HL-60 (cell line): ENCODE results near the gene COL4A3.
A peak's percentile ranks its signal among the peaks of the same experiment; 100 is the strongest.

Experiments
- DNase-seq, 2 experiments: peaks; one replicate each; pipeline ENCODE4 v3.0.0-alpha.2; 2010 to 2020; ENCODE audit warnings: low read depth in 1 of 2, low spot score in 1 of 2
- H3K27ac ChIP-seq: fragments of 250-450 bp; sonication (Bioruptor Pico); replicated peaks from 2 replicates; pipeline ENCODE4 v1.5.1; 2020; ENCODE audit warnings: mild to moderate bottlenecking, moderate library complexity
- H3K27me3 ChIP-seq: fragments of 250-450 bp; sonication (Bioruptor Pico); 2 replicates; pipeline ENCODE4 v1.5.1; 2021; ENCODE audit warnings: mild to moderate bottlenecking, moderate library complexity; ENCODE audit not compliant: insufficient read depth, poor library complexity, severe bottlenecking
- H3K4me3 ChIP-seq: replicated peaks from 2 replicates; pipeline ENCODE4 v1.5.1; 2011; ENCODE audit warnings: mild to moderate bottlenecking, control low read depth, low read length; ENCODE audit not compliant: insufficient read depth
- CTCF ChIP-seq: IDR thresholded peaks from one replicate; pipeline ENCODE4 v1.5.1; 2011; ENCODE audit warnings: low read length, control low read depth, inconsistent platforms; ENCODE audit not compliant: insufficient read depth
- GABPA ChIP-seq: IDR thresholded peaks from 2 replicates; pipeline ENCODE4 v1.6.1; 2012; ENCODE audit warnings: low read depth
- POLR2AphosphoS5 ChIP-seq: IDR thresholded peaks from 2 replicates; pipeline ENCODE4 v1.6.1; 2012; ENCODE audit warnings: low read depth
- REST ChIP-seq: IDR thresholded peaks from 2 replicates; pipeline ENCODE4 v1.6.1; 2012; ENCODE audit warnings: low read depth; ENCODE audit not compliant: insufficient replicate concordance
- SPI1 ChIP-seq: IDR thresholded peaks from 2 replicates; pipeline ENCODE4 v1.6.1; 2012; ENCODE audit warnings: low read depth, mild to moderate bottlenecking, borderline replicate concordance

The COL4A3 gene

GRCh38 chr2:227148106-227148505 lies 16.3 kb upstream of the COL4A3 start:
- Histone ChIP-seq H3K27me3 (no peaks in the 10 kb centered on the region), H3K4me3 (no peak overlapping the region), H3K27ac (no peak overlapping the region)
- TF ChIP-seq CTCF (no peak), POLR2AphosphoS5 (no peak), REST (no peak), GABPA (no peak), SPI1 (no peak)
- DNase-seq: no peak

GRCh38 chr2:227150222-227150936 lies 14.0 kb upstream of the COL4A3 start:
- no peak for DNase-seq
- Histone ChIP-seq H3K4me3 (no peak overlapping the region), H3K27ac (no peak overlapping the region), H3K27me3 (no peaks in the 10 kb centered on the region)
- TF ChIP-seq SPI1 (no peak), POLR2AphosphoS5 (no peak), GABPA (no peak), CTCF (no peak), REST (no peak)

- Histone ChIP-seq H3K27ac (no peak overlapping the region), H3K27me3 (peaks cover 3% of the 10 kb centered on the region), H3K4me3 (no peak overlapping the region)
- no peak for TF ChIP-seq POLR2AphosphoS5
- TF ChIP-seq SPI1: peak; percentile 71
- DNase-seq: no peak
These were observed 12.2 kb upstream of the COL4A3 start for GRCh38 chr2:227152093-227152766.

- peaks cover 5% of the 10 kb centered on the region for H3K27me3 ChIP-seq
- no peak overlapping the region for H3K4me3 ChIP-seq
- no peak for DNase-seq
- no peak for TF ChIP-seq SPI1
- TF ChIP-seq POLR2AphosphoS5: no peak
- no peak for TF ChIP-seq REST
- TF ChIP-seq CTCF: no peak
- TF ChIP-seq GABPA: no peak
- no peak overlapping the region for H3K27ac ChIP-seq
These were observed 11.1 kb upstream of the COL4A3 start for GRCh38 chr2:227153307-227153706.
